Endometrium (tissue), 2 donors: Measurements from ENCODE around the gene A3GALT2.

ENCODE experiments used
- FAIRE-seq: peaks from 2 replicates; lab custom pipeline; 2012; peaks lifted over from hg19 to GRCh38; lab: Jason Lieb, UNC
- donor health status: control.
- donor health status: control.

The A3GALT2 gene

DNA sequence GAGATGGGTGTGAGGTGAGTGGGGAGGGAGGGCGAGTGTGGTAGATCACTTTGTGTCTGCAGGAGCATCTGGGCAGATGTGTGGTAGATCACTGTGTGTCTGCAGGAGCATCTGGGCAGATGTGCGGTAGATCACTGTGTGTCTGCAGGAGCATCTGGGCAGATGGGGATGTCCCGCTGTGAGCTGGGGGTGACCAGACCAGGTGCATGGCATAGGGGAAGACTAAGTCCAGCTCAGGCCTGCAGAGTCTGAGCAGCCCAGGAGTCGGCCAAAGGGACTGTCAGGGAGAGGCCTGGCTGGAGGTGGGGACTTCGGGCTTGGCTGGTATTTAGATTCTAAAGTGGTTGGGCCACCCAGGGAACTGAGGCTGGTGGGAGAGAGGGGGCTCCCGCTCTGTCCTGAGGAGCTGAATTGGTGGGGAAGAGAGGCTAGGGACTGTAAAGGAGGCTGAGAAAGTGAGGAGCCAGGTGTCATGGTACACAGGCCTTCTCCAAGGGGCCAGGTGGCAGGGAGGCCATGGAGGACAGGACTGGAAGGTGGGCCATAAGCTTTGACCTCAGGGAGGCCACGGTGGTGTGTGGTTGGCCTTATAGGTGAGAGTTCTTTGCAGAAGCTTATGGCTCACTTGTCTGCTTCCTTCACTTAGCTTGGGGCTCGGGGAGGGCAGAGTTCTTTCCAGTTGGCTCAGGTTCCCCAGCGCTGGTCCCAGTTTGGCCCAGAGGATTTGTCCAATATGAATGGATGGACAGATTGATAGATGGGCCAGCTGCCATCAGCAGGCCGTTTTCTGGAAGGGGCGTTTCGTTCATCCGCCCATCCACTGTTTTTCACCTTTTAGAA is 49.0 kb downstream of the A3GALT2 start:
- no peak for FAIRE-seq

DNA sequence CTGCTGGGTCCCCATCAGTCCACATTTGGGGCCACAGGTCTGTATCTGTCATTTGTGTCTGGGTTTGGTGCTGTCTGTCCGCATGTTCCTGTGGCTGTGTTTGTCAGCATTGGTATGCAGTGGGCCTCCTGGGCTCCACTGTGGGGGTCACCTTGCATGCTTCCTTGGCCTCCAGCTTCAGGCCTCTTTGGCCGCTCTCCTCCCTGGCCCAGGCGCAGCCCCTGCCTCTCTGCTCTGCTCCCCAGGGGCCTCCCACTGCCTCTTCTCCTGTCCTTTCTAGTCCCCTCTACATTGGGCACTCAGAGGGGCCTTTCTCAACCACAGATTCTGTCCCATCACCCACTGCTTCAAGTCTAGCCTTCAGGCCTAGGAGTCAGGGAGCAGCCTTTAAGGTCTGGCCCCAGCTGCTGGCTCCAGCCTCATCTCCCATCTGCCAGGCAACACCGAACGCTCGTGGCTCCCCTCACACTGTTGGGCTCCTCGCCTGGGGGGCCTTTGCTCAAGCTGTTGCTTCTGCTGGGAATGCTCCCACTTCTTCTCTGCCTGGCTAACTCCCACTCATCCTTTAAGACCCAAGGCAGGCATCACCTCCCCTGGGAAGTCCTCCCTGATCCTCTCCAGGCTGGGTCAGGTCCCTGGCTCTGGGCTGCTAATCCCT is 50.0 kb downstream of the A3GALT2 start:
- FAIRE-seq: no peak

DNA sequence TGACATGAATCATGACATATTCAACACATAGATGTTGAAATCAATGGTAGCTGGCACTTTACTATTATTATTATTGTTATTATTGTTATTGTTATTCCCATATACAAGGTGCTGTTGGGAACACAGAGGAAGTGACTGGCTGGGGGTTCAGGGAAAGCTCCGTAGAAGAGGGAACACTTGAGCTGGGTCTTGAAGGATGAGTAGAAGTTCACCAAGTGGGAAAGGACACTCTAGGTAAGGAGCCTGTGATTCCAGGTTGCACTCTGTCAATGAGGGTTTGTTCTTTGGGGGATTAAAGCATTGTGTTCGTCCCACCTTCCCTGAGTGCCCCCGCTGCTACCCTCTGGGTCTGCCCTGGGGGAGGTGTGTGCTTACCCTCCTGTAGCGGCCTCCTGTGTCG is 50.5 kb downstream of the A3GALT2 start:
- FAIRE-seq: no peak

DNA sequence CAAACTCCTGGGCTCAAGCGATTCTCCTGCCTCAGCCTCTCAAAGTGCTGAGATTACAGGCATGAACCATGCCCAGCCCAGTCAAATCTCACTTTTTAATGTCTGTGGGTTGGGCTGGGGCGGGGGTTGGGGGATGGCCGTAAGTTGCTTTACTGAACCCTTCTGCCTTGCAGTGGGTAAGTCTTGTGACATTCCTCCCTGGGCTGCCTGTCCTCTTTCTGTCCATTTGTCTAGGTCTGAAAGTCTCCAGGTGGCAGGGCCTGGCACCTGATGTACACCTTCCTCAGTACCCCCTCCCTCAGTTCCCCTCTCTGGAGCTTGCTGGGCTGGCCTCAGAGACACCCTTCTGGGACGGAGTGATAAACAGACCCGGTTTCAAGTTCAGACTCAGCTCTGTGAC is 51.3 kb downstream of the A3GALT2 start:
- FAIRE-seq: no peak

DNA sequence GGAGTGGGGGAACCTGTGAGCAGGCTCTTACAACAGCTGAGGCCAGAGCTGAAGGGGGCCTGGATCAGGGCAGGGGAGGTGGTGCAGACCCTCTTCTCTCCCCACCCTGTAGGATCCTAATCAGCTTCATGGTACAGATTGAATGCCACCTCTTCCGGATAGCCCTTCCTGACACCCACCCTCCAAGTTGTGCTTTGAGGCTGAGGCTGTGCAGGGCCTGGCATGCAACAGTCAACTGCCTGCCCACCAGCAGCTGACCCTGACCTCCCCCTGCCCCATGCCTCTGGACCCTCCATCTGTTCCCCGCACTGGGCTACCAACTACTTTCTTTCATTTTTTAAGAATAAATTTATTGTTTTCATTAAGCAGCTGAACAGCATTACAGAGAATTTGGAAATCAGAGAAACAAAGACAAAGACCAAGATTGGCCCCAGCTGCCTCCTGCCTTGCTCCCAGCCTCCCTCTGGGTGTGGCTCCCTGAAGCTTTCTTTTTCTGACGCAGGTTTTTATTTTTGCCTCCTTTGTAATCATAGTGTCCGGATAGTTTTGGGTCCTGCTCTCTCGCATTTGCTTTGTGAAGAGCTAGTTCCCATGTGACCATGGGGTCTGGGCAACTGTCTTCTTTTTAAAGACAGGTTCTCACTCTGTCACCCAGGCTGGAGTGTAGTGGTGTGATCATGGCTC is 51.8 kb downstream of the A3GALT2 start:
- FAIRE-seq: no peak

DNA sequence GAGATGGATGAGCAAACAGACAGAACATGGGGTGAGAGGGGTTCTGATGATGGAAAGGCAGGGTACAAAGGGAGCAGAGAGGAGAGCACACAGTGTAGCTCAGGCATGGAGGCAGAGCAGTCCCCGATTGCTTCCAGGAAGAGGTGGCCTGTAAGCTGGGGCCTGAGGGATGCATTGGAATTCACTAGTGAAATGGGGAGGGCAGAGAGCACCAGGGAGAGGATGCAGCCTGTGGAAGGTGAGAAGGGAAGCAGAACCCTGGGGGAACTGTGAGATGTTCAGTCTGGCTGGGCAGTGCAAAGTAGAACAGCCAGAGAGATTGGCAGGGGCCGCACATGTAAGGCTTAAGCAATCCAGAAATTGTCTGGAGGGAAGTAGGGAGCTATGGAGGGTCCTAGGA is 52.4 kb downstream of the A3GALT2 start:
- FAIRE-seq: no peak

DNA sequence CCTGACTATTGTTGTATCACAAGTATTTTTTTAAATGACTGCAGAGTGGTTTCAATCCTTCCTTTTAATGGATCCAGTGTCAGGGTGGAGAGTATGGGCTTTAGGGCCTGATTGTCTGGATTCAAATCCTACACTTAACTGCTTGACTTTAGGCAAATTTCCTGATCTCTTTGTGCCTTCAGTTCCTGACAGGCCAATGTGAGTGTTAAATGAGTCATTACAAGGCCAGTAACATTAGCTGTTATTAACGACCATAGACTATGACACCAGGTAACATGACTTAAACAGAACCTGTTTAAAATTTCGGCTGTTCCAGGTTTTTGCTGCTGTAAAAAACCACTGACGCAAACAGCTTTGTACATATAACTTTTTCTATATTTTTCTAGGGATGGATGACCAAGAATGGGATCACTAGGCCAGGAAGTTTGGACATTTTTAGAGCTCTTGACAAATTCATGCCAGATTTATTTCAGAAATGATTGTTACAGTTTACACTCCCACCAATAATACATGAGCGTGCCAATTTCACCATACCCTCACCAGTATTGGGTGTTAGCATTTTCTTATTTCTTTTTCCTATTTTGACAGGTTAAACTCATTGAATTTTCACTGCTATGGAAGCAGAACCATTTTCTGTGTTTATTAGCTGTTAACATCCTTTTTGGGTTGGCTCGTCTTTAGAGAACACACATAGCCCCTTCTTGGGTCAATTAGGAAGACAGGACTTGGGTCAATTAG is 53.3 kb downstream of the A3GALT2 start:
- no peak for FAIRE-seq

DNA sequence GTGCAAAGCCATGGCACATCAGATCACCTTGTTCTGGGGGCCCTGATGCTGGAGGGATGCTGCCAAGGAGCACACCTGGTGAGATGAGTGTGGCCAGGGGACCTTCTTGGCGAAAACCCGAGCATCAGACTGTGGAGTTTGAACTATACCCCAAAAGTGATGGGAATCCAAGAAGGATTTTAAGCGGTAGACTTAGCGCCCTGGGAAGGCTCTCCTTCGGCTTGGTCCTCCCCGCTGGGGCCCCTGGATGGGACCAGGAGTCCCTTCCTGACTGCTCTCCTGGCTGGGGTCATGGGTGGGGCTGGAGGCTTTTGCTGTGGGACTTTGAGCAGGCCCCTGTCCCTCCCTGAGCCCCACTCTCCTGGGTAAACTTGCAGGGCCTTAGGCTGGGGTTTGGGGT is 54.1 kb downstream of the A3GALT2 start:
- no peak for FAIRE-seq

DNA sequence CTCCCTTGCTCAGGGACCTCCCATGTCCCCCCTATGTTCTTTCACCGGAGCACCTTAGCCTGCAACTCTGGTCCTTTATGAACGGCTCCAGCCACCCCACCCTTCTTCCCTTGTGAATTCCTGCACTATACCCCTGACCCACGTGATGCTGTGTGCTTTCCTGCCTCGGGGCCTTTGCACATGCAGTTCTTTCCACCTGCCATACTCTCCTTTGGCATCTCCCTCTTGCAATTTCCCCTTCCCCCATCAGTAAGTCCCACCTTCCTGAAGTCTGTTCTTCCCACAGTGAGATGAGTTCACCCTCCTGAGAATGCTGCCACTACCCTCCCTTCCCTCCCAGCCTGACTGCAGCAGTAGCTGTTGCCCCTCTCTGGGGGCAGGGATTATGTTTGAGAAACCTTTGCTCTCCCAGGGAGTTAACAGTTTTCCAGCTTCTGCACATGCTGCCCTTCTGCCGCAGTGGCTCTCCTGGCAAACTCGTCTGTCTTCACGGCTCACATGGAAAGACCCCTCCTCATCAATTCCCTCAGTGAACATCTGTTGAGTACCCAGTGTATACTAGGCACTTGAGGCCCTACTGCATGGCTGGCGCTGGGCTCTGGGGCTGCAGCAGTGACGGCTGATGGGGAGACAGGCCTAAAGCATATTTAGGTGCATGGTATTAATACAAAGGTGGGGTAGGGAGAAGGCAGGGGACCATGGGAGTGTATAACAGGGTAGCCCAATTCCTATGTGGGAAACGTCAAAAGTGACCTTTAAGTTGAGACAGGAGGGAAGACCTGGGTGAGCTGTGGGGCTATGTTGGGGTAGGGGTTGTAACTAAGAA is 54.9 kb downstream of the A3GALT2 start:
- no peak for FAIRE-seq

DNA sequence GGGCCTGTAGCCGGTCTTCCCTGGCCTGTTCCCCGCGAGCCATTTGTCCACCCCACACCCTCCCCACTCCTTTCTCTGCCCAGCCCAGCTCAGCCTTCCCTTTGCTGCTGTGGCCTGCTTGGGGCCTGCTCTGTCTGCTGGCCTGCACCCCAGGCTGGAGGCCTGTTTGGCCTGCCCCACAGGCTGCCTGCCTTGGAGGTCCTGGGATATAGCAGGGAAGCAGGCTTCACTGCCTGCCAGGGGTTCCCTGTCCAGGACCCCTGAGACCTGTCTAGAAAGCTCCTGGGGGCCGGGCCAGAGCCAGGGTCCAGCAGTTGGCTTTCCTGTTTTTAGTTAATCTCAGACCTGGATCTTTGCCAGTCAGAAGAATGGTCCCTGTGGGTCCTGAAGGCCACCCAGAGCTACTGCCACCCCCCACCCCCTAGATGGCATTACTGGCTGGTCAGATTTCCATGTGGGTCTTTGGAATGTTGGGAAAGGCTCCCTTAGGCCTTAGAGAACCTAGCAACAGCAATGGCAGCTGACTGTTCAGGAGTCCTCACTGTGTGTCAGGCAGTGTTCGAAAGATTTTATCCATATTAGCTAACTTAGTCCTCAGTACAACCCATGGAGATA is 56.9 kb downstream of the A3GALT2 start:
- no peak for FAIRE-seq

DNA sequence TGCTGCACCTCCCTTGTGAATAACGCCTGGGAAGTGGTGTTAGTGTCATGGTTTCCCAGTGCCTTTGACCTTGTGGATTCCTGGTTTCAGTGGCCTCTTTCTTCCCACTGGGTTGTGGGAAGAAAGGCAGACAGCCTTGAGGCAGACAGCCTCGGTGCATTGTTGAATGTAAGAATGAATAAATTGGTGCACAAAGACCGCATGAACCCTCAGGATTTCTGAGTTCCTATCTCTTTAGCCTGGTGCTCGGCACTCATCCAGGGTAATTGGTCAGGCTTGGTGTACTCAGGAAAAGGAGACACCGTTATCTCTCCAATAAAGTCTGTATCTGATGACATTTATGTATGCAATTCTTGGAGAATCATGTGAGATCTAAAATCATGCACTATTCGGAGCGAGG is 59.6 kb downstream of the A3GALT2 start:
- no peak for FAIRE-seq

DNA sequence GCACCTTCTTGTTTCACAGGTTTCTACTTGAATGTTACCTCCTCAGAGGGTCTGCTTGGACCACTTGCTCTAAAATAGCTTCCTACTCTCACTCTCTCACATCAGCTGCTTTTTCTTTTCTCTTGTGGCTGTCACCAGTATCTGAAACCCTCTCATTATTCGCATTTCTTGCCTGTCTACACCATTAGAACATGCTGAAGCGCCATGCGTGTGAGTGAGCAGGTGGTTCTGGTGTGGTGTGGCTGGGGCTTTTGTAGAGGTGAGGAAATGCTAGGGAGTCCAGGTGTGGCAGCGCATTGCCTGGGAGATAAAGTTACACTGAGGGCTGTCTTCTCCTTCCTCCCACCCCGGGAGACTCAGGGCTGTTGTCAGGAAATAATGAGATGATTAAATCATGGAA is 60.5 kb downstream of the A3GALT2 start:
- FAIRE-seq: no peak

DNA sequence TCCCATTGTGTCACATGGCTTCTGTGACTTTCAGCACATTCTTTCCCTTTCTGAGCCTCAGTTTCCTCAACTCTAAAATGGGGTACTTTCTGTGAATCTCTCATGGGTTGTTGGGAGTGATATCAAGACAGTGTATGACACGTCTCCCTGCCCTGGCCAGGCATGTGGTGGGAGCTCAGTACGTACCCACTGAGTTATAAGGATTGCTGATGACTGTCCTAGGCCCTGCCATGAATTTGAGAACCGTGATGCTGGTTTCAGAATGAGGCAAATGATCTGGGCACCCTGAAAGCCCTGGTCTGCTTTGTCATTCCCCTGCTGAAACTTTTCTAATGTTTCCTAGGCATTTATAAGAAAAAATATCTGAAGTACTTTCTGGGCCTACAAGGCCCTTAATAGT is 61.0 kb downstream of the A3GALT2 start:
- no peak for FAIRE-seq

DNA sequence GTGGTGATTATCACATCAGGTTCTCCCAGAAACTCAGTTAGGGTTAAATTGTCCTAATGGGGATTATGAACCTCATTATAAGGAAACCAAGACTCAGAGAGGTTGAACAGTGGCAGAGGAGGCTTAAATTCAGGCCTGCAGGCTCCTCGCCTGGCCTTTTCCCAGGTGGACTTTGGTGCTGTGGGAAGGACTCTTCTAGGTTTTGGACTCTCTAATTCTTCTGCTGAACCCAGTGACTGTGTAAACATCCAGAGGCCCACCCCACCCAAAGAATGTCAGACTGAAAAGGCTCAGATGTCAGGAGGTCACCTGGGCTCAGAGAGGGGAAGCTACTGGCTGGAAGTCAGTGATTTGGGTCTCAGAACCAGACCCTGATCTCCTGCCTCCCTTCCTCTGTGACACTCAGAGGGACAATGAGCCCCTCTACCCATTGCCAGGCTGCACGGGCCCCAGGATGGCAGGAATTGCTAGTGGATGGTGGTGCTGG is 62.1 kb downstream of the A3GALT2 start:
- no peak for FAIRE-seq

DNA sequence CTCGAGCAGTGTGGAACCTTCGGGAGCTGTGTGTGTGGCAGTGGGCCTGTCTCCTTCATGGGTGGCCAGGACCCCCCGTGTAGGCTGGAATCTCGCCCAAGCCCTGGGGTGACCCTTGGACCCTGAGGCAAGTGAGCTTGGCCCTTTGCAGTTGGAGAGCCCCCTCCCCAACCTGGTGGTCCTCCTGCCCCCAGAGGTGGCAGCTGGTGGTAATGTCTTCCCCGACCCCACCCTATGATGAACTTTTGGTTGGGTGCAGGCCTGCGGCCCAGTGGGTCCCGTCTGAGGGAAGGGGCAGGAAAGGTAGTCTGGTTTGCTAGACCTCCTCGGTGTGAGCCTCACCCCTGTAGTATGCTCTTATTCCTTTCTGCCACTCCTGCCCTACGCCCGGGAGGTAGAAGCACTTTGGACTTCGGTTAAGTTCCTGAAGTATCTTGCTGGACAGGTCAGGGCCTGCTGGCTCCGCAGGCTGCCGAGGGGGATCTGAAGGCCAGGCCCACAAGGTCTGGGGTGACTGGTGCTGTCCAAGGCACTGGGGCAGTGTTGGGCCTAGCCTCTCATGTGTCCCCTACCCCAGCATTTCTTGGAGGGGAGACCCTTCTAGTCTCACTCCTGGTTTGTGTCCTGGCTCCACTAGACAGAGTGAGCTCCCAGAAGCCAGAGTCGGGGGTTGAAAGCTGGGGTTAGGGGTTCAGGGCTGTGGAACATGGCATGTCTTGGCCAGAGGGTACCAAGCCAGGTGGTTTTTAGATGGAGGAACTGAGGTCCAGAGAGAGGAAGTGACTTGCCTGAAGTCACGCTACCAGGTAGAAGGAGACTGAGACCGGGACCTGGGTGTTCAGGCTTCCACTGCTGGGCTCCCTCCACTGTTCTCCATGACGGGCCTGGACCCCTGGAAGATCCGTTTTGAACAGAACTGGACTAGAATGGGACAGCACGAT is 62.9 kb downstream of the A3GALT2 start:
- no peak for FAIRE-seq

DNA sequence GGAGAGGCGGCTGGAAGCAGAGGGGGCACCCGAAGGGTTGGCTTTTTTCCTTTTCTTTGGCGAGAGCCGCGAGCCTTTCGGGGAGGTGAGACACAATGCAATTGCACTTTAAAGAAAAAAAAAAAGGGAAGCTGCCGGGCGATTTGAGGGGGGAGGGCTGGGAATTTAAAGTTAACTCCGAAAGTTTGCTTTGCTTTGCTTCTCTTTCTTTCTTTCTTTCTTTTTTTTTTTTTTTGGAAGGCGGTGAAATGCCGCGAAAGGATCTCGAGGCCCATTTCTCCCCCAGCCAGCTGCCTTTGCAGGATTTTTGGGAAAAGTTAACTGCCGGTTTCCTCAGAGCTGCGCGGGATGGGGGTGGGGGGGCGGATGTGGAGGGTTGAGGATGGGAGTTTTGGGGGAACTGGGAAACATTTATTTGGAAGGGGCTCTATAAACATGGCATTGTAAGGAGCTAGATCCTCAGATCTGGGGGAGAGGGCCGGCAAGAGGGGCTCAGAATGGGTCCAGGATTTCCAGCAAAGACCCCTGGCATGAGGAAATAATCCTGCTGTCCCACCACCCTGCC is 63.6 kb downstream of the A3GALT2 start:
- FAIRE-seq: no peak
